ENCODE measurements around the gene GPR142.

The GPR142 gene

GRCh38 chr17:74343526-74344284 lies 23.6 kb upstream of the GPR142 start:
- in situ Hi-C loops (cut with MboI; ENCODE audit: low sequenced_read_pairs): no loop called here

- in situ Hi-C loops (cut with MboI; ENCODE audit: low sequenced_read_pairs): no loop called here
These were observed 22.6 kb upstream of the GPR142 start for GRCh38 chr17:74344658-74345057.

DNA sequence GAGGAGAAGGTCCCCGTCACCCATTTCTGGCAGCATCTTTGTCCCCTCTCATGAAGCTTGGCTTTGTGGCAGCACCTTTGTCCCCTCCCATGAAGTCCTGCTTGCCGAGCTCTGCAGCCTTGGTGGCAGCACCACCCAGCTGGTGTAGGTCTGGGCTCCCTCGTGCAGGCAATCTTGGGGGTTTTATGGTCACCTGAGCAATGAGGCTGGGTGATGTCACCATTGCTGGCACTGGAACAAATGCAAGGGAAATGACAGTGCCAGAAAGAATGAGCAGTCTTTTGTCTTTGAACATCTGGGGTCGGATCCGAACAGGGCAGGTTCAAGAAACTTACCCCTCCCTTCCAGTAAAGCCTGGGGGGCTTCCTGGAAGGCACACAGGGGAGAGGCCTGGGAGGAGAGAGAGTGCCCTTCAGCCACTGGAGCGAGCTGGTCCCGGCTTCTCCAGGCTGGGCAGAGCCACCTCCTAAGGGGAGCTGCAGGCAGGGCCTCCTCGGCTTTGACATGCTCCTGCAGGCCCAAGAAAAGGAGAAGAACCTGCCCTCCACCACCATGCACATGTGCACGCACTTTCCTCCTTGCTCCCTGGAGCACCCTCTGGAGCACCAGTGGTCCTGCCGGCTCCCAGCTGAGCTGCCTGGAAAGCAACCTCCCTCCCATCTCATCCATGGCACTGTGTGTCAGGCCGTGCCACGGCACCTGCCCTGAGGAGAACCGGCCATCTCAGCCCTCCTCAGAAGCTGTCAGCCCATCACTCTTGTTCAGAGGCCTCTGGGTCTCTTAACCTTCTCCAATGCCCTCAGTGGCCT lies 21.7 kb upstream of the GPR142 start:
- in situ Hi-C loops (cut with MboI; ENCODE audit: low sequenced_read_pairs): no loop called here

GRCh38 chr17:74347646-74348045 lies 19.7 kb upstream of the GPR142 start:
- in situ Hi-C loops (cut with MboI; ENCODE audit: low sequenced_read_pairs): no loop called here

GRCh38 chr17:74349120-74349519 lies 18.2 kb upstream of the GPR142 start:
- in situ Hi-C loops (cut with MboI; ENCODE audit: low sequenced_read_pairs): no loop called here

- in situ Hi-C loops (cut with MboI; ENCODE audit: low sequenced_read_pairs): no loop called here
These were observed 16.8 kb upstream of the GPR142 start for GRCh38 chr17:74350486-74350885.

DNA sequence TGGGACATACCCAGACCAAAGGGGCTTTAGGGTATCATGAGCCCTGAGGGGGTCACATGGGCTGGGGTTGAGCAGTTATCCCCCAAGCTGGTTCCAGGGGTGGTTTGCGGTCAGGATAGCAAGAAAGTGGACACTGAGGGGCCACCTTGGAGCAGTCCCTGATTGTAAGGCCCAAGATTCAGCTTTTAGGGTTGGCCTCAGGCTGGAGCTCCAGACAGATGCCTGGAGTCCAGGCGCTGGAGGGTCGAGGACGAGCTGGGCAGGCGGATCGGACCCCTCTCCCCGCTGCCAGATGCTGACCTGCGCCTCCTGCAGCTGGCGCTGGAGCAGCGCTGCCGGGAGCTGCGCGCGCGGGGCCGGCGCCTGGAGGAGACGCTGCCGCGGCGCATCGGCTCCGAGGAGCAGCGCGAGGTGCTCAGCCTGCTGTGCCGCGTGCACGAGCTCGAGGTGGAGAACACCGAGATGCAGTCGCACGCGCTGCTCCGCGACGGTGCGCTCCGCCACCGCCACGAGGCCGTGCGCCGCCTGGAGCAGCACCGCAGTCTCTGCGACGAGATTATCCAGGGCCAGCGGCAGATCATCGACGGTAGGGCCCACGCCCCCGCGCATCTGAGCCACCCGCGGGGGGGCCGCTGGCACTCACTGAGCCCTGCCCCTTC lies 15.6 kb upstream of the GPR142 start:
- in situ Hi-C loops (cut with MboI; ENCODE audit: low sequenced_read_pairs): no loop called here

DNA sequence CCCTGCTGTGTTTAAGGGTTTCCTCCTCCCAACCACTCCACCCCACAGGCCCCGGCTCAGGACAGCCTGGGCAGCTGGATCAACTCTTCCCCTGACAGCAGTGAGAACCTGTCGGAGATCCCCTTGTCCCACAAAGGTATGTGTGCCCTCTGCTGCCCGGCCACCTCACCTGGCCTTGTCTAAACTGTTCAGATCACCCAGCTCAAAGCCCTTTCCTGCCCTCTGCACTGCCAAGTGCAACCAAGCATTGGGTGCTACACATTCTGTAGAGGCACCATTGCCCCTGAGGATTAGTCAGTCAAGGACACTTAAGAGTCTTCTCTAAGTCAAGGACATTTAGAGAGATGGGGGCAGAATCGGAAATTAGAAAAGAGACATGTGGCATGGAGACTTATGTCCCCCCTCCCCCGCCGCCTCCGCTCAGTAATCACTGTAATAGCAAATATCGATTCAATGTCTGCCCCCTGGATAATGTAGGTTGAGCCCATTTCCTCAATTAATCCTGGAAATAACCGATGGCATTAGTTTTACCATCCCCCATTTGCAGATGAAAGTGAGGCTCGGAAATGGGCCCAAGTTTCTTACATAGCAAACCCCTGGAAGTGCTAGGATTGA lies 13.8 kb upstream of the GPR142 start:
- in situ Hi-C loops (cut with MboI; ENCODE audit: low sequenced_read_pairs): no loop called here

DNA sequence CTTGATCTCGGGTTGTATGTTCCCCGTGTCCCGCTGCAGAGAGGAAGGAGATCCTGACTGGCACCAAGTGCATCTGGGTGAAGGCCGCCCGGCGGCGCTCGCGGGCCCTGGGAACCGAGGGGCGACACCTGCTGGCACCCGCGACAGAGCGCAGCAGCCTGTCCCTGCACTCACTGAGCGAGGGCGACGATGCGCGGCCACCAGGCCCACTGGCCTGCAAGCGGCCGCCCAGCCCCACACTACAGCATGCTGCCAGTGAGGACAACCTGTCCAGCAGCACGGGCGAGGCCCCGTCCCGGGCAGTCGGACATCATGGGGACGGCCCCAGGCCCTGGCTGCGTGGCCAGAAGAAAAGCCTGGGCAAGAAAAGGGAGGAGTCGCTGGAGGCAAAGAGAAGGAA lies 13.2 kb upstream of the GPR142 start:
- in situ Hi-C loops (cut with MboI; ENCODE audit: low sequenced_read_pairs): no loop called here

GRCh38 chr17:74354561-74354960 lies 12.7 kb upstream of the GPR142 start:
- in situ Hi-C loops (cut with MboI; ENCODE audit: low sequenced_read_pairs): no loop called here

- in situ Hi-C loops (cut with MboI; ENCODE audit: low sequenced_read_pairs): no loop called here
These were observed 12.2 kb upstream of the GPR142 start for GRCh38 chr17:74355065-74355464.

GRCh38 chr17:74356646-74357465 lies 10.4 kb upstream of the GPR142 start:
- in situ Hi-C loops (cut with MboI; ENCODE audit: low sequenced_read_pairs): no loop called here

GRCh38 chr17:74357466-74357809 lies 9.9 kb upstream of the GPR142 start:
- in situ Hi-C loops (cut with MboI; ENCODE audit: low sequenced_read_pairs): no loop called here

- in situ Hi-C loops (cut with MboI; ENCODE audit: low sequenced_read_pairs): no loop called here
These were observed 8.6 kb upstream of the GPR142 start for GRCh38 chr17:74358697-74359096.

GRCh38 chr17:74359916-74360315 lies 7.4 kb upstream of the GPR142 start:
- in situ Hi-C loops (cut with MboI; ENCODE audit: low sequenced_read_pairs): no loop called here

- in situ Hi-C loops (cut with MboI; ENCODE audit: low sequenced_read_pairs): no loop called here
These were observed 6.4 kb upstream of the GPR142 start for GRCh38 chr17:74360899-74361229.

DNA sequence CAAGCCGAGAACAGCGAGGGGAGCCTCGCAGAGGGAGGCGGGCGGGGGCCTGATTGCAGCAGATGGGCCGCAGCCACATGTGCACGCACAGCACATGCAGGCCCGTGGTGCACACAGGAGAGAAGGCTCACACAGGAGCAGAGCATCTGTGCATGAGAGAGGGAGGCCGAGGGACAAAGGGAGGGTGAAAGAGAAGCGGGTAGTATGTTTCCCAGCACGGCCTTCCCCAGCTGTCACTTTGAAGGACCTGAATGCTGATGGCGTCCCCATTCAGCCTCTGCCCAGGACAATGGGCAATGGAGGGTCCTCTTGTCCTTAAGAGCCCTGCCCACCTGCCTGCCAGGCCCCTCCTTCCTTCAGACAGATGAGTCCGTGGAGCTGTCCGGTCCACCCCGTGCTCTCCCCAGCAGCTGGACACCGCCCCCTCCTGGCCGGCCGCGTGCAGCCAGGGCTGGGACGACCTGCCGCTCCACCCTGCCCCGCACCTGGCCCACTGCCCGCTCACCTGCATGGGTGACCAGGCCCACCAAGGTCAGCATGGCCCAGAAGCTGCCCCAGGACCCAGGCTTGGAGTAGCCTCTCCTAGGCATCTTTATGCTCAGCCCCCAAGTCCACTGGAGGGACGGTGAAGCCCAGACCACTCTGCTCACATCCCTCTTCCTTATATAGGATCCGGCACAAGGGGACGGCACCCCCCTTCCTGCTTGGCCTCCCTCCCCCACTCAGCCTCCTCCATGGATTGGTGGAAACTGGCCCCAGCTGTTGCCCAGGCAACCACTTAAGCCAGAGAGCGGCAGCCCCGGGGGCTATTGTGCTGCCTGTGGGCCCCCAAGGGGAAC lies 5.9 kb upstream of the GPR142 start, which contains the start of gene BTBD17:
Gene BTBD17, minus strand, starts transcription at position 639 of the 839 bp plus-strand sequence. Its CDS starts 49 bp downstream, at position 590.
- in situ Hi-C loops (cut with MboI; ENCODE audit: low sequenced_read_pairs): no loop called here

- in situ Hi-C loops (cut with MboI; ENCODE audit: low sequenced_read_pairs): no loop called here
These were observed 5.3 kb upstream of the GPR142 start for GRCh38 chr17:74362069-74362405.

- in situ Hi-C loops (cut with MboI; ENCODE audit: low sequenced_read_pairs): no loop called here
These were observed 4.4 kb upstream of the GPR142 start for GRCh38 chr17:74362810-74363498.

Data from hTERT RPE-1 (cell line).